SU-DHL-6 (cell line): ENCODE data around the gene MRPL4.

Experiments used
- H2AFZ ChIP-seq: fragments of 200-600 bp; sonication (generic); 2 replicates; pipeline ENCODE4 v1.6.1; 2014; ENCODE audit warnings: low read depth, mild to moderate bottlenecking, moderate library complexity, mixed read lengths, antibody characterized with exemption, low read length; ENCODE audit not compliant: severe bottlenecking
- H3F3A ChIP-seq: fragments of 200-600 bp; shearing (Covaris generic); 2 replicates; pipeline ENCODE4 v1.6.0; 2016; ENCODE audit warnings: antibody characterized with exemption, mild to moderate bottlenecking; ENCODE audit not compliant: insufficient read depth
- H3K27ac ChIP-seq: fragments of 200-600 bp; sonication (generic); 2 replicates; pipeline ENCODE4 v1.5.1; 2016; ENCODE audit warnings: low read depth, mild to moderate bottlenecking, low read length, moderate library complexity, mixed read lengths
- H3K27me3 ChIP-seq: fragments of 200-600 bp; sonication (generic), shearing (Covaris generic); 2 replicates; pipeline ENCODE4 v1.6.0; 2014; ENCODE audit warnings: mild to moderate bottlenecking, low read length
- H3K36me3 ChIP-seq: fragments of 200-600 bp; sonication (generic); 2 replicates; pipeline ENCODE4 v1.6.1; 2014; ENCODE audit warnings: mild to moderate bottlenecking, low read length, mixed read lengths
- H3K4me2 ChIP-seq: fragments of 300-600, 200-600 bp; shearing (Covaris generic), sonication (generic); 2 replicates; pipeline ENCODE4 v1.6.0; 2014; ENCODE audit warnings: low read length, low read depth, mild to moderate bottlenecking; ENCODE audit not compliant: poor library complexity, severe bottlenecking
- H3K4me3 ChIP-seq: fragments of 200-600 bp; sonication (generic); 2 replicates; pipeline ENCODE4 v1.5.1; 2014; ENCODE audit warnings: antibody characterized with exemption, low read length, mild to moderate bottlenecking, mixed read lengths; ENCODE audit not compliant: insufficient read depth, poor library complexity, severe bottlenecking
- H3K79me2 ChIP-seq: fragments of 200-600 bp; sonication (generic); 2 replicates; pipeline ENCODE4 v1.6.1; 2014; ENCODE audit warnings: mild to moderate bottlenecking, low read length, moderate library complexity; ENCODE audit not compliant: insufficient read depth
- H3K9ac ChIP-seq: fragments of 200-600 bp; sonication (generic); 2 replicates; pipeline ENCODE4 v1.7.0; 2014; ENCODE audit warnings: mild to moderate bottlenecking, low read length
- H3K9me2 ChIP-seq: fragments of 200-600 bp; sonication (generic); replicated peaks from 2 replicates; pipeline ENCODE4 v1.6.1; 2014; ENCODE audit warnings: low read length; ENCODE audit not compliant: insufficient read depth
- H3K9me3 ChIP-seq: fragments of 200-600 bp; sonication (generic); 2 replicates; pipeline ENCODE4 v1.6.1; 2014; ENCODE audit warnings: low read length, mixed read lengths; ENCODE audit not compliant: insufficient read depth
- H4K20me1 ChIP-seq: fragments of 200-600 bp; sonication (generic); 2 replicates; pipeline ENCODE4 v1.6.1; 2014; ENCODE audit warnings: low read depth, mild to moderate bottlenecking, antibody characterized with exemption, low read length, moderate library complexity, mixed read lengths
- CTCF ChIP-seq: fragments of 200-600 bp; sonication (generic); IDR thresholded peaks from one replicate; pipeline ENCODE4 v1.5.1; 2017; ENCODE audit warnings: antibody characterized with exemption, mild to moderate bottlenecking, low read length, moderate library complexity; ENCODE audit not compliant: insufficient read depth, poor library complexity, severe bottlenecking
- EZH2phosphoT487 ChIP-seq: fragments of 200-600 bp; sonication (generic), shearing (Covaris generic); conservative IDR thresholded peaks from 2 replicates; pipeline ENCODE4 v1.6.1; 2018; ENCODE audit warnings: mild to moderate bottlenecking, antibody characterized with exemption, low read length, moderate library complexity, mixed read lengths

MRPL4 gene

GRCh38 chr19:10283301-10284064 is 31.5 kb downstream of the MRPL4 start:
- no peak overlapping the region for H3K27ac ChIP-seq
- 0 out of 2 replicates have a peak, but pooled peaks cover 7% of the 10 kb centered on the region for H3K79me2 ChIP-seq
- no peak overlapping the region for H3K4me2 ChIP-seq

GRCh38 chr19:10284065-10284959 is 32.3 kb downstream of the MRPL4 start:
- Histone ChIP-seq H3K9me3 (no peaks in the 10 kb centered on the region), H3K27ac (no peak overlapping the region), H3K9ac (no peak overlapping the region), H3K79me2 (0 out of 2 replicates have a peak, but pooled peaks cover 5% of the 10 kb centered on the region), H3K4me3 (no peak overlapping the region), H3K36me3 (no peaks in the 10 kb centered on the region), H3K9me2 (no peaks in the 10 kb centered on the region), H3K4me2 (no peak overlapping the region), H3K27me3 (no peaks in the 10 kb centered on the region), H2AFZ (no peak overlapping the region), H3F3A (peaks cover 18% of the 10 kb centered on the region), H4K20me1 (no peaks in the 10 kb centered on the region)
- TF ChIP-seq CTCF (no peak), EZH2phosphoT487 (no peak)

More at GRCh38 chr19:10283301-10284064, 31.5 kb downstream of the MRPL4 start:
- peaks cover 18% of the 10 kb centered on the region for H3F3A ChIP-seq
- H3K27me3 ChIP-seq: no peaks in the 10 kb centered on the region
- TF ChIP-seq CTCF: no peak
- no peak for TF ChIP-seq EZH2phosphoT487
- H2AFZ ChIP-seq: no peak overlapping the region
- no peaks in the 10 kb centered on the region for H3K9me3 ChIP-seq
- no peaks in the 10 kb centered on the region for H3K36me3 ChIP-seq
- H3K9me2 ChIP-seq: no peaks in the 10 kb centered on the region
- no peaks in the 10 kb centered on the region for H4K20me1 ChIP-seq
- H3K4me3 ChIP-seq: no peak overlapping the region
- no peak overlapping the region for H3K9ac ChIP-seq

GRCh38 chr19:10284960-10285278 is 32.9 kb downstream of the MRPL4 start:
- Histone ChIP-seq H3K9me3 (no peaks in the 10 kb centered on the region), H3K4me2 (no peak overlapping the region), H3K9ac (no peak overlapping the region), H3K4me3 (no peak overlapping the region), H4K20me1 (no peaks in the 10 kb centered on the region), H3K79me2 (0 out of 2 replicates have a peak, but pooled peaks cover under 1% of the 10 kb centered on the region), H3K27me3 (no peaks in the 10 kb centered on the region), H3F3A (peaks cover 18% of the 10 kb centered on the region), H2AFZ (no peak overlapping the region), H3K9me2 (no peaks in the 10 kb centered on the region), H3K36me3 (no peaks in the 10 kb centered on the region), H3K27ac (no peak overlapping the region)
- TF ChIP-seq EZH2phosphoT487 (no peak), CTCF (no peak)
